SK-N-SH treated with all-trans-retinoic acid at 6 μM for 48 hours (cell line): ENCODE results near the gene ITIH1.

Experiments
- ATAC-seq: fragments of 200-7000 bp; cut with Tn5 transposase; 3 replicates; pipeline ENCODE4 v1.9.1; 2020; ENCODE audit warnings: mild to moderate bottlenecking, moderate library complexity
- ARNTL ChIP-seq: fragments of 450-650 bp; formaldehyde crosslinking; IDR thresholded peaks from 2 replicates; pipeline ENCODE4 v1.5.0; 2020; ENCODE audit warnings: low read depth, mild to moderate bottlenecking, moderate library complexity, borderline replicate concordance
- BACH2 ChIP-seq: fragments of 250-450 bp; sonication (Bioruptor Pico); IDR thresholded peaks from 2 replicates; pipeline ENCODE4 v1.9.0; 2021; ENCODE audit warnings: mild to moderate bottlenecking, borderline replicate concordance
- CSDC2 ChIP-seq: fragments of 250-450 bp; sonication (Bioruptor Pico); IDR thresholded peaks from 2 replicates; pipeline ENCODE4 v1.5.0; 2020; ENCODE audit warnings: mild to moderate bottlenecking, moderate library complexity
- ESRRG ChIP-seq: fragments of 250-450 bp; sonication (Bioruptor Pico); IDR thresholded peaks from 2 replicates; pipeline ENCODE4 v1.6.1; 2021; ENCODE audit warnings: mild to moderate bottlenecking
- ISL1 ChIP-seq: fragments of 250-450 bp; sonication (Bioruptor Pico); IDR thresholded peaks from 2 replicates; pipeline ENCODE4 v2.1.2; 2022; ENCODE audit warnings: mild to moderate bottlenecking, moderate library complexity
- OSR1 ChIP-seq: fragments of 250-450 bp; sonication (Bioruptor Pico); IDR thresholded peaks from 2 replicates; pipeline ENCODE4 v1.8.0; 2022; ENCODE audit warnings: moderate library complexity, mild to moderate bottlenecking, inconsistent platforms
- PPARA ChIP-seq: fragments of 250-450 bp; sonication (Bioruptor Pico); IDR thresholded peaks from 2 replicates; pipeline ENCODE4 v1.5.0; 2020; ENCODE audit warnings: mild to moderate bottlenecking, borderline replicate concordance
- RARB ChIP-seq: fragments of 250-450 bp; sonication (Bioruptor Pico); IDR thresholded peaks from 2 replicates; pipeline ENCODE4 v1.8.0; 2021; ENCODE audit warnings: mild to moderate bottlenecking, moderate library complexity
- SNAI2 ChIP-seq: fragments of 250-450 bp; sonication (Bioruptor Pico); IDR thresholded peaks from 2 replicates; pipeline ENCODE4 v1.5.0; 2020; ENCODE audit warnings: mild to moderate bottlenecking, moderate library complexity
- TCF4 ChIP-seq: fragments of 250-450 bp; sonication (Bioruptor Pico); IDR thresholded peaks from 2 replicates; pipeline ENCODE4 v1.8.0; 2021; ENCODE audit warnings: mild to moderate bottlenecking, moderate library complexity, borderline replicate concordance
- TOX ChIP-seq: fragments of 250-450 bp; sonication (Bioruptor Pico); IDR thresholded peaks from 2 replicates; pipeline ENCODE4 v1.8.0; 2021; ENCODE audit warnings: mild to moderate bottlenecking, moderate library complexity, borderline replicate concordance
- ZC3H10 ChIP-seq: fragments of 250-450 bp; sonication (Bioruptor Pico); IDR thresholded peaks from 2 replicates; pipeline ENCODE4 v1.5.1; 2021; ENCODE audit warnings: mild to moderate bottlenecking, moderate library complexity
- ZFP3 ChIP-seq: fragments of 250-450 bp; sonication (Bioruptor Pico); IDR thresholded peaks from 2 replicates; pipeline ENCODE4 v1.5.0; 2020; ENCODE audit warnings: mild to moderate bottlenecking, moderate library complexity
- ZFP30 ChIP-seq: fragments of 450-650 bp; formaldehyde crosslinking; IDR thresholded peaks from 2 replicates; pipeline ENCODE4 v1.5.0; 2022; ENCODE audit warnings: mild to moderate bottlenecking, moderate library complexity
- ZNF565 ChIP-seq: fragments of 450-650 bp; formaldehyde crosslinking; conservative IDR thresholded peaks from 2 replicates; pipeline ENCODE4 v1.5.0; 2020; ENCODE audit warnings: low read depth, mild to moderate bottlenecking, moderate library complexity
- ZNF70 ChIP-seq: fragments of 450-650 bp; formaldehyde crosslinking; IDR thresholded peaks from 2 replicates; pipeline ENCODE4 v1.5.0; 2020; ENCODE audit warnings: mild to moderate bottlenecking, moderate library complexity
- ZNF8 ChIP-seq: fragments of 450-650 bp; formaldehyde crosslinking; IDR thresholded peaks from 2 replicates; pipeline ENCODE4 v1.5.0; 2020; ENCODE audit warnings: mild to moderate bottlenecking, moderate library complexity
- TF ChIP-seq, protein P1 (sequence below): fragments of 250-450 bp; sonication (Bioruptor Pico); IDR thresholded peaks from 2 replicates; pipeline ENCODE4 v1.5.1; 2021; ENCODE audit warnings: mild to moderate bottlenecking, moderate library complexity
- TF ChIP-seq, protein P2 (sequence below): fragments of 250-450 bp; sonication (Bioruptor Pico); IDR thresholded peaks from 2 replicates; pipeline ENCODE4 v1.5.1; 2020; ENCODE audit warnings: low read depth, mild to moderate bottlenecking, moderate library complexity
- TF ChIP-seq, protein P3 (sequence below): fragments of 250-450 bp; sonication (Bioruptor Pico); IDR thresholded peaks from 2 replicates; pipeline ENCODE4 v1.5.0; 2020; ENCODE audit warnings: mild to moderate bottlenecking, moderate library complexity
- TF ChIP-seq, protein P4 (sequence below): fragments of 250-450 bp; sonication (Bioruptor Pico); IDR thresholded peaks from 2 replicates; pipeline ENCODE4 v1.8.0; 2020; ENCODE audit warnings: mild to moderate bottlenecking, moderate library complexity, borderline replicate concordance

Gene ITIH1

DNA sequence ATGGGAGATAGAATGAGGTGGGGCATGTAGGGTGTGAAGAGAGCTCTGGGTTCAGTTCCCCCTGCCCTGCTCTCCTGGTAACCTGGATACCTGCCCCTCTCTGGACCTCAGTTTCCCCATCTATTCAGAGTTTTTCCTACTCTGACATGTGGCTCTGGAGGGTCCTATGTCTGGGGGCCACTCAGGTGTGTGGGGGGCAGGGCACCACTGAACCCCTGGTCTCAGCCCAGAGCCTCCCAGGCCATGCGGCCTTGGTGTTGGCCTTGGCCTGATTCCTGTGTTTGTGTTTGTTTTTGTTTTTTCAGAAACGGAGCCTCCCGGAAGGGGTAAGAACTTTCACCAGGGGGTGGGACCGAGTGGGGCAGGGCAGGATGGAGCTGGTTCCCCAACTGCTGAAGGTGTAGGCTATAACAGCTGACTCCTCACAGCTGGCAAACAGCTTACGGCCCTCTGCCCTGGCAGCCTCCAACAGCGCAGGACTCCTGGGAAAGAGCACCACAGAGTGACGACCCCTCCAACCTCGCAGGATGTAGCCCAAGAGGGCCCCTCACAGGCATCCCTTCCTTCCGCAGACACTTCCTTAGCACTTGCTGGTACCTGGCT lies 18.0 kb downstream of the ITIH1 start:
- TF ChIP-seq ZNF70 (CRISPR knock-in tag) (no peak), ZNF8 (CRISPR knock-in tag) (no peak), ZFP3 (CRISPR knock-in tag) (no peak), ARNTL (CRISPR knock-in tag) (no peak)
- TF ChIP-seq, protein P1, sequence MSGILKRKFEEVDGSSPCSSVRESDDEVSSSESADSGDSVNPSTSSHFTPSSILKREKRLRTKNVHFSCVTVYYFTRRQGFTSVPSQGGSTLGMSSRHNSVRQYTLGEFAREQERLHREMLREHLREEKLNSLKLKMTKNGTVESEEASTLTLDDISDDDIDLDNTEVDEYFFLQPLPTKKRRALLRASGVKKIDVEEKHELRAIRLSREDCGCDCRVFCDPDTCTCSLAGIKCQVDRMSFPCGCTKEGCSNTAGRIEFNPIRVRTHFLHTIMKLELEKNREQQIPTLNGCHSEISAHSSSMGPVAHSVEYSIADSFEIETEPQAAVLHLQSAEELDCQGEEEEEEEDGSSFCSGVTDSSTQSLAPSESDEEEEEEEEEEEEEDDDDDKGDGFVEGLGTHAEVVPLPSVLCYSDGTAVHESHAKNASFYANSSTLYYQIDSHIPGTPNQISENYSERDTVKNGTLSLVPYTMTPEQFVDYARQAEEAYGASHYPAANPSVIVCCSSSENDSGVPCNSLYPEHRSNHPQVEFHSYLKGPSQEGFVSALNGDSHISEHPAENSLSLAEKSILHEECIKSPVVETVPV (CRISPR knock-in tag) = no peak
- no peak for ATAC-seq

DNA sequence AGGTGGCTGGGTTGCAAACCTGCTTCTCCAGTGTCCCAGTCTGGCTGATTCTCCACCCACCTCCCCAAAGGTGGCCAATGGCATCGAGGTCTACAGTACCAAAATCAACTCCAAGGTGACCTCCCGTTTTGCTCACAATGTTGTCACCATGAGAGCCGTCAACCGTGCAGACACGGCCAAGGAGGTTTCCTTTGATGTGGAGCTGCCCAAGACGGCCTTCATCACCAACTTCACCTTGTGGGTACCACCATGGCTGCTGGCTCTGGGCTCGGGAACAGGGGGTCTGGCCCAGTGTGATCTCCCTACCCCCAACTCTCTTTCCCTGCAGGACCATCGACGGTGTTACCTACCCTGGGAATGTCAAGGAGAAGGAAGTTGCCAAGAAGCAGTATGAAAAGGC lies 19.0 kb downstream of the ITIH1 start:
- ATAC-seq = no peak
- TF ChIP-seq RARB (CRISPR knock-in tag) (no peak), ESRRG (no peak), TOX (CRISPR knock-in tag) (no peak), SNAI2 (no peak), ZNF70 (CRISPR knock-in tag) (no peak), ARNTL (CRISPR knock-in tag) (no peak), ZNF565 (CRISPR knock-in tag) (no peak), OSR1 (CRISPR knock-in tag) (no peak), BACH2 (CRISPR knock-in tag) (no peak), TCF4 (no peak), ZFP3 (CRISPR knock-in tag) (no peak), ZC3H10 (no peak), CSDC2 (CRISPR knock-in tag) (no peak), ISL1 (CRISPR knock-in tag) (no peak)
- TF ChIP-seq, protein P2, sequence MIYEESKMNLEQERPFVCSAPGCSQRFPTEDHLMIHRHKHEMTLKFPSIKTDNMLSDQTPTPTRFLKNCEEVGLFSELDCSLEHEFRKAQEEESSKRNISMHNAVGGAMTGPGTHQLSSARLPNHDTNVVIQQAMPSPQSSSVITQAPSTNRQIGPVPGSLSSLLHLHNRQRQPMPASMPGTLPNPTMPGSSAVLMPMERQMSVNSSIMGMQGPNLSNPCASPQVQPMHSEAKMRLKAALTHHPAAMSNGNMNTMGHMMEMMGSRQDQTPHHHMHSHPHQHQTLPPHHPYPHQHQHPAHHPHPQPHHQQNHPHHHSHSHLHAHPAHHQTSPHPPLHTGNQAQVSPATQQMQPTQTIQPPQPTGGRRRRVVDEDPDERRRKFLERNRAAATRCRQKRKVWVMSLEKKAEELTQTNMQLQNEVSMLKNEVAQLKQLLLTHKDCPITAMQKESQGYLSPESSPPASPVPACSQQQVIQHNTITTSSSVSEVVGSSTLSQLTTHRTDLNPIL (CRISPR knock-in tag) = no peak
- TF ChIP-seq, protein P1 (CRISPR knock-in tag) = no peak
- TF ChIP-seq, protein P3, sequence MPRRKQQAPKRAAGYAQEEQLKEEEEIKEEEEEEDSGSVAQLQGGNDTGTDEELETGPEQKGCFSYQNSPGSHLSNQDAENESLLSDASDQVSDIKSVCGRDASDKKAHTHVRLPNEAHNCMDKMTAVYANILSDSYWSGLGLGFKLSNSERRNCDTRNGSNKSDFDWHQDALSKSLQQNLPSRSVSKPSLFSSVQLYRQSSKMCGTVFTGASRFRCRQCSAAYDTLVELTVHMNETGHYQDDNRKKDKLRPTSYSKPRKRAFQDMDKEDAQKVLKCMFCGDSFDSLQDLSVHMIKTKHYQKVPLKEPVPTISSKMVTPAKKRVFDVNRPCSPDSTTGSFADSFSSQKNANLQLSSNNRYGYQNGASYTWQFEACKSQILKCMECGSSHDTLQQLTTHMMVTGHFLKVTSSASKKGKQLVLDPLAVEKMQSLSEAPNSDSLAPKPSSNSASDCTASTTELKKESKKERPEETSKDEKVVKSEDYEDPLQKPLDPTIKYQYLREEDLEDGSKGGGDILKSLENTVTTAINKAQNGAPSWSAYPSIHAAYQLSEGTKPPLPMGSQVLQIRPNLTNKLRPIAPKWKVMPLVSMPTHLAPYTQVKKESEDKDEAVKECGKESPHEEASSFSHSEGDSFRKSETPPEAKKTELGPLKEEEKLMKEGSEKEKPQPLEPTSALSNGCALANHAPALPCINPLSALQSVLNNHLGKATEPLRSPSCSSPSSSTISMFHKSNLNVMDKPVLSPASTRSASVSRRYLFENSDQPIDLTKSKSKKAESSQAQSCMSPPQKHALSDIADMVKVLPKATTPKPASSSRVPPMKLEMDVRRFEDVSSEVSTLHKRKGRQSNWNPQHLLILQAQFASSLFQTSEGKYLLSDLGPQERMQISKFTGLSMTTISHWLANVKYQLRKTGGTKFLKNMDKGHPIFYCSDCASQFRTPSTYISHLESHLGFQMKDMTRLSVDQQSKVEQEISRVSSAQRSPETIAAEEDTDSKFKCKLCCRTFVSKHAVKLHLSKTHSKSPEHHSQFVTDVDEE (CRISPR knock-in tag) = no peak
- TF ChIP-seq, protein P4, sequence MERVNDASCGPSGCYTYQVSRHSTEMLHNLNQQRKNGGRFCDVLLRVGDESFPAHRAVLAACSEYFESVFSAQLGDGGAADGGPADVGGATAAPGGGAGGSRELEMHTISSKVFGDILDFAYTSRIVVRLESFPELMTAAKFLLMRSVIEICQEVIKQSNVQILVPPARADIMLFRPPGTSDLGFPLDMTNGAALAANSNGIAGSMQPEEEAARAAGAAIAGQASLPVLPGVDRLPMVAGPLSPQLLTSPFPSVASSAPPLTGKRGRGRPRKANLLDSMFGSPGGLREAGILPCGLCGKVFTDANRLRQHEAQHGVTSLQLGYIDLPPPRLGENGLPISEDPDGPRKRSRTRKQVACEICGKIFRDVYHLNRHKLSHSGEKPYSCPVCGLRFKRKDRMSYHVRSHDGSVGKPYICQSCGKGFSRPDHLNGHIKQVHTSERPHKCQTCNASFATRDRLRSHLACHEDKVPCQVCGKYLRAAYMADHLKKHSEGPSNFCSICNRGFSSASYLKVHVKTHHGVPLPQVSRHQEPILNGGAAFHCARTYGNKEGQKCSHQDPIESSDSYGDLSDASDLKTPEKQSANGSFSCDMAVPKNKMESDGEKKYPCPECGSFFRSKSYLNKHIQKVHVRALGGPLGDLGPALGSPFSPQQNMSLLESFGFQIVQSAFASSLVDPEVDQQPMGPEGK (CRISPR knock-in tag) = no peak
- TF ChIP-seq, all 23 proteins: peak for 0

DNA sequence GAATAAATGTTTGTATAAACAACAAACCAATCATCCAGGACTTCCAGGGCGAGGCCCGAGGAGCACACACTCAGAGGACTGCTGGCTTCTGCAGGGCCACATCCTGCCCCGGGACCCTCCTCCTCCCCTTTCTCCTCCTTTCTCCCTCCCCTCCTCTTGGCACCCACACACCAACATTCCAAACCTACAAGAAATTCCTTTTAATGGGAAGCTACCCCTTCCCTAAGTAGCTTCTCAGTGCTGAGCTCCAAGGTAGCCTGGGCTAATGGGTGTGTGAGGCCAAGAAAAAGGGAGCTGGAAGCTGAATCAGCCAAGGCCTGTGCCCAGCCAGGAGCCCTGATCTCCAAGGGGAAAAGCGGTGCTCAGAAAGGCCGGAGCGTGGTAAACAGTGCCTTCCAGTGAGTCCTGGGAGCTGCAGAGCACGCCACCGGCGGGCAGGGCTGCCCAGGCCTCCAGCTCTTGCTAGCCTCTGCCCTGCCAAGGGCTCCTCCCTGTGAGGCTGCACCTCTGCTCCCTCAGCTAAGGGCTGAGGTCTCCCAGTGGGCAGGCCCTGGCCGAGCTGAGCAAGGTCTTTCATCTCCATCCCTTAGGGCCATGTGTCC lies 21.1 kb downstream of the ITIH1 start:
- TF ChIP-seq OSR1 (CRISPR knock-in tag) (no peak), ARNTL (CRISPR knock-in tag) (no peak), TOX (CRISPR knock-in tag) (no peak), BACH2 (CRISPR knock-in tag) (no peak), PPARA (no peak), ZFP30 (no peak), SNAI2 (no peak), ISL1 (CRISPR knock-in tag) (no peak), TCF4 (no peak)
- TF ChIP-seq, protein P2 (CRISPR knock-in tag) = no peak
- TF ChIP-seq, protein P3 (CRISPR knock-in tag) = no peak

More for the DNA sequence above, 21.1 kb downstream of the ITIH1 start:
- peak; percentile 9; the same call in 2 of the 3 replicates for ATAC-seq
